WTC11 (cell line): Measurements from ENCODE around the gene LGALS1. TPM values are rescaled to one million over a fixed set of nuclear protein-coding genes. Genes with fewer than 3 reads are reported as not detected.

ENCODE experiments used
- ATAC-seq: fragments of 200-7000 bp; cut with Tn5 transposase; 2 replicates; pipeline ENCODE4 v1.10.0; 2021; ENCODE audit warnings: mild to moderate bottlenecking, moderate library complexity
- CTCF ChIA-PET: fragments of 300-600 bp; sonication (Branson Sonifier 250); formaldehyde crosslinking; loops from one replicate; lab custom pipeline; 2021; ENCODE audit warnings: antibody characterized with exemption; lab: Charles Lee
- POLR2A ChIA-PET: fragments of 350-600 bp; sonication (Branson Sonifier 250); formaldehyde crosslinking; loops from one replicate; lab custom pipeline; 2021; ENCODE audit warnings: antibody characterized with exemption; lab: Charles Lee
- DNase-seq: peaks from one replicate; pipeline ENCODE4 v3.0.0; 2021; ENCODE audit warnings: low spot score
- H3K27ac Mint-ChIP-seq: 2 replicates; pipeline ENCODE4 v1.8.0; 2021; ENCODE audit warnings: mixed read lengths
- H3K27me3 Mint-ChIP-seq: 2 replicates; pipeline ENCODE4 v1.8.0; 2021; ENCODE audit warnings: low read depth, mild to moderate bottlenecking, moderate library complexity, mixed read lengths
- H3K36me3 Mint-ChIP-seq: 2 replicates; pipeline ENCODE4 v1.8.0; 2021; ENCODE audit warnings: mixed read lengths
- H3K4me1 Mint-ChIP-seq: 2 replicates; pipeline ENCODE4 v1.8.0; 2022; ENCODE audit warnings: mixed read lengths
- H3K4me3 Mint-ChIP-seq: 2 replicates; pipeline ENCODE4 v1.8.0; 2021; ENCODE audit warnings: mild to moderate bottlenecking, moderate library complexity, mixed read lengths
- H3K9me3 Mint-ChIP-seq: 2 replicates; pipeline ENCODE4 v1.8.0; 2021; ENCODE audit warnings: mixed read lengths
- ATF1 ChIP-seq: sonication (generic); formaldehyde crosslinking; IDR thresholded peaks from 2 replicates; pipeline ENCODE4 v1.8.1; 2023; ENCODE audit warnings: mild to moderate bottlenecking, moderate library complexity, missing genetic modification reagents
- ESRRA ChIP-seq: sonication (generic); formaldehyde crosslinking; IDR thresholded peaks from 2 replicates; pipeline ENCODE4 v1.8.1; 2022; ENCODE audit warnings: mild to moderate bottlenecking, missing genetic modification reagents, borderline replicate concordance
- MXD4 ChIP-seq: fragments of 250-450 bp; sonication (Bioruptor Pico); IDR thresholded peaks from 2 replicates; pipeline ENCODE4 v1.8.0; 2021; ENCODE audit warnings: mild to moderate bottlenecking, moderate library complexity, borderline replicate concordance
- PRDM15 ChIP-seq: sonication (generic); formaldehyde crosslinking; IDR thresholded peaks from 2 replicates; pipeline ENCODE4 v1.8.0; 2022; ENCODE audit warnings: missing genetic modification reagents
- USF1 ChIP-seq: sonication (generic); formaldehyde crosslinking; IDR thresholded peaks from 2 replicates; pipeline ENCODE4 v1.8.0; 2022; ENCODE audit warnings: mild to moderate bottlenecking, missing genetic modification reagents
- ZNF121 ChIP-seq: sonication (generic); formaldehyde crosslinking; IDR thresholded peaks from 2 replicates; pipeline ENCODE4 v1.8.0; 2023; ENCODE audit warnings: missing genetic modification reagents
- ZNF138 ChIP-seq: sonication (generic); formaldehyde crosslinking; conservative IDR thresholded peaks from 2 replicates; pipeline ENCODE4 v1.8.1; 2022; ENCODE audit warnings: mild to moderate bottlenecking, moderate library complexity, missing genetic modification reagents
- total RNA-seq: library from RNA; stranded (reverse); gene quantifications from 3 replicates; pipeline ENCODE4 v1.2.3, GENCODE V29; 2021
- TF ChIP-seq, protein P1 (sequence below): fragments of 250-450 bp; sonication (Bioruptor Pico); conservative IDR thresholded peaks from 2 replicates; pipeline ENCODE4 v1.9.0; 2021; ENCODE audit warnings: mild to moderate bottlenecking
- TF ChIP-seq, protein P2 (sequence below): sonication (generic); formaldehyde crosslinking; IDR thresholded peaks from 2 replicates; pipeline ENCODE4 v1.8.0; 2022; ENCODE audit warnings: mild to moderate bottlenecking, missing genetic modification reagents
- TF ChIP-seq, protein P3 (sequence below): fragments of 200-600 bp; IDR thresholded peaks from 2 replicates; pipeline ENCODE4 v1.8.0; 2022; ENCODE audit warnings: antibody characterized with exemption

Gene LGALS1
- total RNA-seq, 1 experiment from 2014 or later, result 17.3 TPM

GRCh38 chr22:37650463-37651136 lies 24.8 kb upstream of the LGALS1 start:
- CTCF ChIA-PET, result no interaction called here
- H3K36me3 Mint-ChIP-seq, result peaks cover 36% of the 10 kb centered on the region
- H3K27ac Mint-ChIP-seq, result no peak overlapping the region
- ATAC-seq, result no peak
- DNase-seq, result no peak
- H3K4me1 Mint-ChIP-seq, result no peaks in the 10 kb centered on the region
- no peaks in the 10 kb centered on the region for H3K27me3 Mint-ChIP-seq
- TF ChIP-seq PRDM15 (CRISPR knock-in tag) (peak; percentile 28; the same call in 1 of the 2 replicates), MXD4 (CRISPR knock-in tag) (no peak)
- TF ChIP-seq, all 79 proteins: peak for 1
- POLR2A ChIA-PET, result no interaction called here
- H3K9me3 Mint-ChIP-seq, result no peaks in the 10 kb centered on the region
- no peak overlapping the region for H3K4me3 Mint-ChIP-seq

- ChIA-PET POLR2A (no interaction called here), CTCF (interaction anchor here (12.1 kb wide), 1 partner anchor 13 kb away, joined by 161 read pairs; the partner anchor contains the start of gene SH3BP1)
- no peak for DNase-seq
- no peak overlapping the region for H3K4me3 Mint-ChIP-seq
- peaks cover 10% of the 10 kb centered on the region for H3K4me1 Mint-ChIP-seq
- H3K27me3 Mint-ChIP-seq, result no peaks in the 10 kb centered on the region
- ATAC-seq, result no peak
- TF ChIP-seq PRDM15 (CRISPR knock-in tag), result no peak
- TF ChIP-seq ESRRA (CRISPR knock-in tag), result no peak
- TF ChIP-seq ZNF138, result no peak
- TF ChIP-seq, protein P1, sequence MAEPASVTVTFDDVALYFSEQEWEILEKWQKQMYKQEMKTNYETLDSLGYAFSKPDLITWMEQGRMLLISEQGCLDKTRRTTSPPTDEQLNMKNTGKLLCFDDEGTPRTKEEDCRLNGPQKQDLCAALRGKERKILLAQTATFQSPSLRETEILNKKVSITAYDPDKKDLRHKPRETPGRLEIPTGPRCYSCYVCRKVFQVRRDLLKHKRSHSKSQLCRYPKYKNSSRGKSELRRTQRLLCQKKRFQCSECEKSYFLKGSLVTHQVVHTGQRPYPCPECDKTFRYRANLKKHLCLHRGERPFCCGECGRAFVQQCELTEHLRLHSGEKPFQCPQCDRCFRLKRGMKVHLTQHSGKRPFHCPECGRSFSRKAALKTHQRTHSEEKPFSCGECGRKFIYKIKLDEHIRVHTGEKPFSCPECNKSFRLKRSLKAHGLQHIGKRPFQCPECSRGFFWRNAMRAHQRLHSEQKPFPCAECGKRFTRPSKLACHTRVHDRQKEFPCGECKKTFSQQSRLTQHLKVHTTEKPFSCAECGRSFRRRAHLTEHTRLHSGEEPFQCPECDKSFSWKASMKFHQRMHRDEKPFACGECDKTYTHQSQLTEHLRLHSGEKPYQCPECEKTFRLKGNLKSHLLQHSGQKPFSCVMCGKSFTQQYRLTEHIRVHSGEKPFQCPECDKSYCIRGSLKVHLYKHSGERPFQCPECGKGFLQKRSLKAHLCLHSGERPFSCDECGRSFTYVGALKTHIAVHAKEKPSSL (CRISPR knock-in tag), result no peak
- no peak for TF ChIP-seq ZNF121 (CRISPR knock-in tag)
- no peak for TF ChIP-seq USF1
- TF ChIP-seq, protein P2, sequence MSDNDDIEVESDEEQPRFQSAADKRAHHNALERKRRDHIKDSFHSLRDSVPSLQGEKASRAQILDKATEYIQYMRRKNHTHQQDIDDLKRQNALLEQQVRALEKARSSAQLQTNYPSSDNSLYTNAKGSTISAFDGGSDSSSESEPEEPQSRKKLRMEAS (CRISPR knock-in tag), result no peak
- no peak for TF ChIP-seq ATF1
- TF ChIP-seq, protein P3, sequence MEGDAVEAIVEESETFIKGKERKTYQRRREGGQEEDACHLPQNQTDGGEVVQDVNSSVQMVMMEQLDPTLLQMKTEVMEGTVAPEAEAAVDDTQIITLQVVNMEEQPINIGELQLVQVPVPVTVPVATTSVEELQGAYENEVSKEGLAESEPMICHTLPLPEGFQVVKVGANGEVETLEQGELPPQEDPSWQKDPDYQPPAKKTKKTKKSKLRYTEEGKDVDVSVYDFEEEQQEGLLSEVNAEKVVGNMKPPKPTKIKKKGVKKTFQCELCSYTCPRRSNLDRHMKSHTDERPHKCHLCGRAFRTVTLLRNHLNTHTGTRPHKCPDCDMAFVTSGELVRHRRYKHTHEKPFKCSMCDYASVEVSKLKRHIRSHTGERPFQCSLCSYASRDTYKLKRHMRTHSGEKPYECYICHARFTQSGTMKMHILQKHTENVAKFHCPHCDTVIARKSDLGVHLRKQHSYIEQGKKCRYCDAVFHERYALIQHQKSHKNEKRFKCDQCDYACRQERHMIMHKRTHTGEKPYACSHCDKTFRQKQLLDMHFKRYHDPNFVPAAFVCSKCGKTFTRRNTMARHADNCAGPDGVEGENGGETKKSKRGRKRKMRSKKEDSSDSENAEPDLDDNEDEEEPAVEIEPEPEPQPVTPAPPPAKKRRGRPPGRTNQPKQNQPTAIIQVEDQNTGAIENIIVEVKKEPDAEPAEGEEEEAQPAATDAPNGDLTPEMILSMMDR, result no peak
- no peak overlapping the region for H3K27ac Mint-ChIP-seq
- peaks cover 30% of the 10 kb centered on the region for H3K36me3 Mint-ChIP-seq
- H3K9me3 Mint-ChIP-seq, result no peaks in the 10 kb centered on the region
Measured at GRCh38 chr22:37654563-37655251, 20.7 kb upstream of the LGALS1 start.
